CD4-positive, alpha-beta T cell treated with Interleukin-15 for 4 hours (primary cell): ENCODE data around the gene IDI1.
"Not testable (repeated sequence)": the region's sequence is repeated elsewhere in the genome, so short reads cannot be mapped to it uniquely, and the experiment has no call there.

ENCODE experiments used
- DNase-seq: peaks from one replicate; pipeline ENCODE4 v3.0.0-alpha.2; 2020; ENCODE audit warnings: low spot score

The IDI1 gene

DNA sequence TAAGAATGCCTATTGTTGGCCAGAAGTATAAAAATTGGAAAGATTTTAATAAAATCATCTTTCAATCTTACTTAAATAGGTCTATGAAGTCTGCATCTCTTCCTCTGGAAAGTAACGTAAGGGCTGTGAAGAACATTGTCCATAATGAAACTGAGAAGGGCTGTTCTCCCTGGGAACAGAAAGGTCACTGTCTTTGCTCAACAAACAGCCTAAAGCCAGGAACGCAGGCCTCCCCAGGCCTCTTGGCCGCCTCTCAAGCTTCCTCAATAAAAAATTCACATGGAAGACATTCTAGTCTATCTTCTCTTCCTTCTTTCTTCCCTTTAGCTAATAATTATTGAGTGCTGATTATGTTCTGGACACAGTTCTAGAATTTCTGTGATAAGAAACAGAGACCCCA lies 14.2 kb downstream of the IDI1 start:
- DNase-seq: no peak

DNA sequence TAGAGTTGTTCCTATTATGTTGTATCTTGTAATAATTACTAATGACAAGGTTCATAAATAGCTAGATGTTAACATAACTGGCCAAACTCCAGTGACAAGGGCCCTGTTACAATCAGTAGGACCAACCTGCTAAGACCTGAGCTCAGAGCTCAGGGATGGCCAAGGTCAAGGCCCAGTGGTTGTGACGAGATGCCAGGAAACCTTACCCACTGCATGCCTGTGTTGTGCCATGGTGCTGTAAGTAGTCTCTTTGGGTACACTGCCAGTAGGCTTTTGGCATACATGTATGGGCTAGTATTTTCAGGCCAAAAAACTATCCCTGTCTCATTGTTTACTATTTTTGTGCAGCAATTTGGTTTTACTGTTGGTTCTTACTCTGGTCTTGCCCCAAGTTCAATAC lies 15.3 kb downstream of the IDI1 start:
- DNase-seq: no peak

GRCh38 chr10:1029838-1030237 lies 19.1 kb downstream of the IDI1 start:
- no peak for DNase-seq

GRCh38 chr10:1026578-1026977 lies 22.3 kb downstream of the IDI1 start:
- DNase-seq: no peak

- DNase-seq: no peak
These were observed 23.2 kb downstream of the IDI1 start, which contains the start of gene IDI2 for GRCh38 chr10:1025683-1026082. IDI2 (minus strand) TSS chr10:1025859; CDS start chr10:1024723, 1,136 bp downstream.

- DNase-seq: no peak
These were observed 24.8 kb downstream of the IDI1 start for GRCh38 chr10:1024103-1024502.

DNA sequence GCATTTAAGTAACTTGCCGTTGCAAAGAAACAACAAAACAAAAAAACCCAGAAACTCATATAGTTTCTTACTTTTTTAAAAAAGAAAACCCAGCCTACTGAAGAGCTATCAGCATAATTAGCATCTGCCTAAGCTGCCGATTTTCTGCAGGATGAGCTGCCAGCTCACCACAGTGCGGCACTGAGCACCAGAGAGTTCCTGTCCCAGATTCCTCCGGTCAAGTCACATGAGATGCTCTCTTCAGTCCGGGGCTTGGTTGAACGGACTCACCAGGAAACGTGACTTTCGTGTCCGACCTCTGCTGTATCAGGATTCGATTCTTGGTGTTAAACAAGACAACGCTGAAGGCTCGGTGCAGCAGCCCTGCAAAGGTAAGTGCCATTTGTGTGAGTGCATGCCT lies 26.5 kb downstream of the IDI1 start:
- no peak for DNase-seq

- DNase-seq: no peak
These were observed 28.0 kb downstream of the IDI1 start for GRCh38 chr10:1020958-1021357.

- no peak for DNase-seq
These were observed 28.5 kb downstream of the IDI1 start for GRCh38 chr10:1020460-1020859.

- no peak for DNase-seq
These were observed 29.6 kb downstream of the IDI1 start for GRCh38 chr10:1019362-1019761.

GRCh38 chr10:1015688-1016087 lies 33.2 kb downstream of the IDI1 start:
- DNase-seq: no peak

DNA sequence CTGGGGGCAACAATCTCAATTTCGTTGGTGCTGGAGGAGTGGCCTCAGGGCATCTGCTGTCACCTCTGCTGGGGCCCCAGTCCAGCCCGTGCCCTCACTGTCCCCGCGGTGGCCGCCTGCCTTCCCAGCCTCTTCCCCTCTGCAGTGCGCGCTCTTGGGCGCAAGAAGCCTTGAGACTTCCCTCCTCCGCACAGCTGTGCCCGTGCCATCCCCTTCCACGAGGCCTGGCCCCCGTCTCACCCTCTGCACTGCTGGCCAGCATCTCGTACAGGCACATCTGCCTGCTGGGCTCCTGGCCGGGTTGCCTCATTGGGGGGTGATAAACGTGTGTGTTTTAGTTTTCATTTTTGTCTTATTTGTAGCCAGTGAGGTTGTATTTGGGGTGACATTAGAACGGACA lies 37.2 kb downstream of the IDI1 start:
- DNase-seq: no peak

DNA sequence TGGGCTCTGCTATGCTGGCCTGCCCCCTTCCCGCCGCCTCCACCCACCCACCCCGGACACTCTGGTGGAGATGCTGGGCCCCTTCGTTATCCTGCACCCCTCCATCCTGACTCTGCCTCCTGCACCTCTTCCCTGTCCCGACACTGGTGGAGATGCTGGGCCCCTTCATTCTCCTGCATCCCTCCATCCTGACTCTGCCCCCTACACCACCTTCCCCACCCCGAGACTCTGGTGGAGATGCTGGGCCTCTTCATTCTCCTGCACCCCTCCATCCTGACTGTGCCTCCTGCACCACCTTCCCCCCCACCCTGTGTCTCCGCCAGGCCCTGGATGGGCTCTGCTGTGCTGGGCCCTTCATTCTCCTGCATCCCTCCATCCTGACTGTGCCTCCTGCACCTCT lies 38.2 kb downstream of the IDI1 start:
- no peak for DNase-seq

- DNase-seq: not testable (repeated sequence)
These were observed 39.0 kb downstream of the IDI1 start for GRCh38 chr10:1009947-1010346.

DNA sequence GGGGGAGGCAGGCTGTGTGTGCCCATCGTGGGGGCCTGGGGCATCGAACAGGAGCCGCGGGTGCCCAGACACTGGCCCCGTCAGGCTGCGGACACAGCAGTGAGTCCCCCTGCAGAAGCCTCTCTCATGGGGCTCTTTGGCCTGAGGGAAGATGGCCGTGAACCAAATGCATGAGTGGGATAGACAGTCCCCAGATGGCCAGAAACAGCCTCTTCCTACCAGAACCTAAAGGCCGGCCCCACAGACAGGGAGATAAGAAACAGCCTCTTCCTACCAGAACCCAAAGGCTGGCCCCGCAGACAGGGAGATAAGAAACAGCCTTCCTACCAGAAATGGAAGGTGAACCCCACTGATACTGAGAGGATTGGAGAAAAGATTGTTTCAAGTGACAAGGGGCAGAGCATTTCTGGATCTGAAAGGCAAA lies 39.8 kb downstream of the IDI1 start:
- no peak for DNase-seq

DNA sequence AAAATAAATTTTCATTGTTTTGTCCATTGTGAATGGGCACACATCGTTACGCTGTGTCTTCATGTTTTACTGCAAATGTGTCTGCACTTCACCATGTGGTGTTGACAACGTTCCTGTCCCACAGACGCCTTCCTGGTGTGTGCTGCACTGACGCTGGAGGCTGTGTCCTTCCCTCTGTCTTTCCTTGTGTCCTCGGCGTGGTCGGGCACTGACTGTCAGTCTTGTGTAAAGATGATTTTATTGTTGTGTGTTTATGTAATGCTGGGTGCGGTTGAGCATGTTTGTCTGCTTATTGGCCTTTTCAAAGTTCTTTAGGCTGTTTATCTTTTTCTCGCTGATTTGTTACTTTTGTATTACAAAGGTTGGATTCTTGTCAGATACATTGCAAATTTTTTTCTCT lies 41.3 kb downstream of the IDI1 start:
- DNase-seq: no peak

DNA sequence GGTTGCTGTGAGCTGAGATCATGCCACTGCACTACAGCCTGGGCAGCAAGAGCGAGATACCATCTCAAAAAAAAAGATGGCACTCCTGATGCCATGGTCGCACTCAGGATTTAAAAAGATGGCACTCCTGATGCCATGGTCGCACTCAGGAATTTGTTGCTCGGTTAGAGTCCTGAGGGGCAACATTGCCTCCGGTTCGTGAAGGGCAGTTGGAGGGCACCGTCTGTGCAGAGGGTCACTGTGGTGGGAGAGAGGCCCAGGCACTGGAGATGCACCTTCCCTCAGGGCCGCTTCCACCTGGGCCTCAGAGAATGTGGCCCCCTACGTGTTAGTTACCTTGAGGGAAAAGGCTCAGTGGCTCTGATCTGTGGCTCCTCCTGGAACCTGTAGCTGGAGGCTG lies 42.3 kb downstream of the IDI1 start:
- no peak for DNase-seq

GRCh38 chr10:1003884-1004670 lies 44.8 kb downstream of the IDI1 start:
- no peak for DNase-seq

DNA sequence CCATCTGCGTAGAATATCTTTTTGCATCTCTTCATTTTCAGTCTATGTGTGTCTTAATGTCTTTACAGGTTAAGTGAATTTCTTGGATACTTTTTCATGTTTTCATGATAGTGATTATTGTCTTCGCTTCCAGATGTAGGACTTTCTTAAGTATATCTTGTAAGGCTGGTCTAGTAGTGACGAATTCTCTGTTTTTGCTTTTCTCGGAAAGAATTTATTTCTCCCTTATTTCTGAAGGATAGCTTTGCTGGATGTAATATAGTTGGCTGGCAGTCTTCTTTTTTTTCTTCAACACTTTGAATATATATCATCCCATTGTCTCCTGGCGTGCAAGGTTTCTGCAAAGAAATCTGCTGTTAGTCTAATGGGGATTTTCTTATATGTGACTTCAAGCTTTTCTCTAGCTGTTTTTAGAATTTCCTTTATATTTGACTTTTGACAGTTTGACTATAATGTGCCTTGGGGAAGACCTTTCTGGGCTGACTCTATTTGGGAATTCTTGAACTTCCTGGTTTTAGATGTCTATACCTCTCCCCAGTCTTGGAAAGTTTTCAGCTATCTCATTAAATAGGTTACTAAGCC lies 46.4 kb downstream of the IDI1 start:
- DNase-seq: no peak

DNA sequence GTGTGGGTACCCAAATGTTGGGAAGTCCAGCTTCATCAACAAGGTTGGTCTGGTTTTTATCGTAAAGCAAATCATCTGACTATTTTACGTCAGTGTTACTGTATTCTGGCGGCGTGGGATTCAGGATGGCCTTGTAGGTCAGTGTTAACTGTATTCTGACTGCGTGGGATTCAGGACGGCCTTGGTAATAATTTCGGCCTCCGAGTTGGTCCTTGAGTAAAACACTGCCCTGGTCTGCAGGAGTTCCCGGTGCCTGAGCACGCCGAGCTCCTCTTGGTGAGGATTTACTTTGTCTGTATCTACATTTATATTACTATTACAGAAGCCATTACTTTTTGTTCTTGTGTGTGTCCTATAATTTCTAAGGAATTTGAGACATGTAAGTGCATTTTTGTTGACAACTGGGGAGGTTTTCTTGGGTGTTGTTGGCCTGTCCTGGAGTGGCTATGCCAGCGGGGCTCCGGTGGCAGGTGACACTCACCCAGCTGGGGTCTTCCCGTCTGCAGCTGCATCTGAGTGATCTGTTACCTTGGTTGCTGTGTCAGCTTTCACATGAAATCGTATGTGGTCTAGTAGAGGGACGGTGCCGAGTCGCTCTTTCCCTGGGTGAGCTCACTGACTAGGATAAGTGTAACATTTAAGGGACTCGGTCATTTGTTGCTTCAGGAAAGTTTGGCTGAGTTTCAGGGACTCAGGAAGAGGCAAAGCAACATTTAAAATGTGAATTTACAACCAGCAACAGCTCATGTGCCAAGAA lies 51.5 kb downstream of the IDI1 start:
- DNase-seq: no peak

DNA sequence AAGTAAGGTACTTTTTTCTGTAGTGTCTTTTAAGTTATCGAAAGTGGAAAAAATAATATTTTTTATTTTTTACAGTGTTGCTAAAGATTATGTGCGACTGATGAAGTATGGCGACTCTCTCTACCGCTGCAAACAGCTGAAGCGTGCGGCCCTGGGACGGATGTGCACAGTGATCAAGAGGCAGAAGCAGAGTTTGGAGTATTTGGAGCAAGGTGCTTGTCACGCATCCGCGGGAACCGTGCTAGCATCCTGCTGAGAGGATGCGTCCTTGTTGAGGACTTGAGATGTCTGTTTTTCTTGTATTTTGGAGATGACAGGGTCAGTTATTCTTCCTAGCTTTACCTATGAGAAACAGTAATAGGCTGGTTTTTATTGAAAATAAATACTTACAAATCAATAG lies 52.9 kb downstream of the IDI1 start:
- no peak for DNase-seq

DNA sequence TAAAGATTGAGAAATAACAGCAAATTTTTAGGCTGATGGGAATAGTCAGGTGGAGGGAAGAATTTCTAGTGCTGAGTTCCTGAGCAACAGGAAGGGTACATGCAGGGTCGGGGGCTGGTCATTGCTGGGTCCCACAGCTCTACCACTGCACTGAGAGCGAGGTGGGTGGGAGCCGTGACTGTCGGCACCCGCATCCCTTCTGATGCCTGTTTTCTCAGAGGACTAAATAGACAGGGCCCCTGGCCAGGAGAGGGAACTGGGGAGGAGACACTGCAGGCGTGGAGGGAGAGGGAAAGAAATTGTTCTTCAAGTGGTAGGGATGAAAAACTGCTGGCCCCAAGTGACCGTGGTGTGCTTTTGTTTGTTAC lies 53.4 kb downstream of the IDI1 start:
- no peak for DNase-seq

- DNase-seq: no peak
These were observed 53.9 kb downstream of the IDI1 start for GRCh38 chr10:994836-995558.
